ENCODE data around the gene TASOR2. TPM values are rescaled to one million over a fixed set of nuclear protein-coding genes. Genes with fewer than 3 reads are reported as not detected.
A peak's percentile ranks its signal among the peaks of the same experiment; 100 is the strongest.

TASOR2 gene
- polyA plus RNA-seq, 1 donor (not counting 4 experiments of a cell fraction or from before 2014, with no cell fraction given) = 40.4 TPM

GRCh38 chr10:5666008-5666840 lies 18.4 kb upstream of the TASOR2 start, which contains the start of gene ASB13:
ASB13 (minus strand) TSS chr10:5666595; CDS start chr10:5666551, 44 bp downstream.
- TF ChIP-seq CTCF (optimal IDR thresholded peaks at IDR 0.05 in 1 of 3, IDR thresholded peaks at IDR 0.05 in 1 of 3, conservative IDR thresholded peaks at IDR 0.05 in 1 of 3; ENCODE audit: extremely low read depth in 1 of 3, insufficient read depth in 2 of 3, low read length in 3 of 3) (peak in 1 of 3 experiments; percentile 0), EZH2 (IDR thresholded peaks at IDR 0.05; ENCODE audit: low read length) (no peak)
- peak within 1 kb of the TSS; percentile 85 for H3K4me2 ChIP-seq (ENCODE audit: control insufficient read depth, extremely low read depth, insufficient read depth, low read depth, low read length)
- peak within 1 kb of the TSS; percentile 24 for H3K27ac ChIP-seq (ENCODE audit: control insufficient read depth, insufficient read depth, low read length)
- DNase-seq (ENCODE audit: low read depth, low spot score) (no peak), FAIRE-seq (no peak)
- H3K27me3 ChIP-seq (ENCODE audit: control insufficient read depth, extremely low read depth, insufficient read depth, low read length) = no peaks in the 10 kb centered on the region
- dilution Hi-C loops (cut with MboI; ENCODE audit: extremely low pct_ligation_motif_present, low sequenced_read_pairs) = no loop called here
- peaks cover 5% of the 10 kb centered on the region for H3K4me1 ChIP-seq (ENCODE audit: control insufficient read depth, extremely low read depth, insufficient read depth, low read length)
- no peaks in the 10 kb centered on the region for H3K9me3 ChIP-seq (ENCODE audit: control insufficient read depth, low read depth, low read length)
- peak within 1 kb of the TSS; percentile 81 for H2AFZ ChIP-seq (ENCODE audit: control insufficient read depth, low read length)
- no peaks in the 10 kb centered on the region for H3K79me2 ChIP-seq (ENCODE audit: control insufficient read depth, insufficient read depth, low read length)
- H3K9ac ChIP-seq (ENCODE audit: control insufficient read depth, extremely low read depth, insufficient read depth, low read length) = peak within 1 kb of the TSS; percentile 73
- H4K20me1 ChIP-seq (ENCODE audit: control insufficient read depth, extremely low read depth, insufficient read depth, low read length) = no peaks in the 10 kb centered on the region
- no peaks in the 10 kb centered on the region for H3K36me3 ChIP-seq (ENCODE audit: control insufficient read depth in 2 of 2, extremely low read depth in 1 of 2, insufficient read depth in 2 of 2, low read length in 2 of 2)
- no peaks in the 10 kb centered on the region for H3K9me1 ChIP-seq (ENCODE audit: control insufficient read depth, extremely low read depth, insufficient read depth, low read length)
- peak within 1 kb of the TSS; percentile 55 to 82 (median 63) for H3K4me3 ChIP-seq (ENCODE audit: control insufficient read depth in 2 of 3, extremely low read depth in 1 of 3, insufficient read depth in 2 of 3, low read depth in 1 of 3, low read length in 3 of 3)

GRCh38 chr10:5666841-5667630 lies 17.6 kb upstream of the TASOR2 start:
- no peaks in the 10 kb centered on the region for H3K9me3 ChIP-seq (ENCODE audit: control insufficient read depth, low read depth, low read length)
- dilution Hi-C loops (cut with MboI; ENCODE audit: extremely low pct_ligation_motif_present, low sequenced_read_pairs) = no loop called here
- FAIRE-seq (peak; percentile 59), DNase-seq (ENCODE audit: low read depth, low spot score) (no peak)
- H3K27me3 ChIP-seq (ENCODE audit: control insufficient read depth, extremely low read depth, insufficient read depth, low read length) = no peaks in the 10 kb centered on the region
- H3K4me3 ChIP-seq (ENCODE audit: control insufficient read depth in 2 of 3, extremely low read depth in 1 of 3, insufficient read depth in 2 of 3, low read depth in 1 of 3, low read length in 3 of 3) = peak overlapping the region; percentile 32 to 63 (median 55)
- H3K79me2 ChIP-seq (ENCODE audit: control insufficient read depth, insufficient read depth, low read length) = no peaks in the 10 kb centered on the region
- no peaks in the 10 kb centered on the region for H3K36me3 ChIP-seq (ENCODE audit: control insufficient read depth in 2 of 2, extremely low read depth in 1 of 2, insufficient read depth in 2 of 2, low read length in 2 of 2)
- H4K20me1 ChIP-seq (ENCODE audit: control insufficient read depth, extremely low read depth, insufficient read depth, low read length) = no peaks in the 10 kb centered on the region
- H3K9me1 ChIP-seq (ENCODE audit: control insufficient read depth, extremely low read depth, insufficient read depth, low read length) = no peaks in the 10 kb centered on the region
- no peak for TF ChIP-seq CTCF (optimal IDR thresholded peaks at IDR 0.05 in 1 of 3, IDR thresholded peaks at IDR 0.05 in 1 of 3, conservative IDR thresholded peaks at IDR 0.05 in 1 of 3; ENCODE audit: extremely low read depth in 1 of 3, insufficient read depth in 2 of 3, low read length in 3 of 3)
- TF ChIP-seq EZH2 (IDR thresholded peaks at IDR 0.05; ENCODE audit: low read length) = no peak
- peak overlapping the region; percentile 62 for H2AFZ ChIP-seq (ENCODE audit: control insufficient read depth, low read length)
- H3K27ac ChIP-seq (ENCODE audit: control insufficient read depth, insufficient read depth, low read length) = no peak overlapping the region
- peaks cover 5% of the 10 kb centered on the region for H3K4me1 ChIP-seq (ENCODE audit: control insufficient read depth, extremely low read depth, insufficient read depth, low read length)
- peak overlapping the region; percentile 73 for H3K4me2 ChIP-seq (ENCODE audit: control insufficient read depth, extremely low read depth, insufficient read depth, low read depth, low read length)
- H3K9ac ChIP-seq (ENCODE audit: control insufficient read depth, extremely low read depth, insufficient read depth, low read length) = peak overlapping the region; percentile 73

All from keratinocyte (primary cell).